Measurements from ENCODE around the gene SLIT3.

SLIT3 gene

GRCh38 chr5:168921147-168921866 lies 379.6 kb downstream of the SLIT3 start:
- no peak for DNase-seq (ENCODE audit: low read depth)

- no peak for DNase-seq (ENCODE audit: low read depth)
These were observed 380.7 kb downstream of the SLIT3 start for GRCh38 chr5:168920019-168920810.

- DNase-seq (ENCODE audit: low read depth) = no peak
These were observed 382.9 kb downstream of the SLIT3 start for GRCh38 chr5:168917947-168918600.

- no peak for DNase-seq (ENCODE audit: low read depth)
These were observed 384.1 kb downstream of the SLIT3 start for GRCh38 chr5:168916852-168917251.

DNA sequence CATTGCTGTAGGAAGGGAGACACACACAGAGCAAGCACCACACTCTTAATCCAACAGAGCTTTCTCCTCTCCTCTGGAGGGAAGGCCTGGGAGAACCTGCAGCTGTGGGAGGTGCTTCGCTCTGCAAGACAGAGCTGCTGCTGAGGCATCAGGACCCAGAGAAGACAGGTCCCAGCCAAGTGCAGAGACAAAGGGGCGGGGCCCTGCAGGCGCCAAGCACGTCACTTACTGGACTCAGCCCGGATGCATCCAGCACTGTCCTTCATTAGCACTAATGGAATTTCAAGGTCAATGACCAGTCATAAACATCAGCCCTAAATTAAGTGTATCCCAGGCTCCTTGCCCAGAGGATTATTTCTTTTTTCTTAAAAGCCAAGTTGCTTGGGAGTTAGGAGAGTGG lies 384.7 kb downstream of the SLIT3 start:
- no peak for DNase-seq (ENCODE audit: low read depth)

- no peak for DNase-seq (ENCODE audit: low read depth)
These were observed 386.4 kb downstream of the SLIT3 start for GRCh38 chr5:168914491-168914890.

DNA sequence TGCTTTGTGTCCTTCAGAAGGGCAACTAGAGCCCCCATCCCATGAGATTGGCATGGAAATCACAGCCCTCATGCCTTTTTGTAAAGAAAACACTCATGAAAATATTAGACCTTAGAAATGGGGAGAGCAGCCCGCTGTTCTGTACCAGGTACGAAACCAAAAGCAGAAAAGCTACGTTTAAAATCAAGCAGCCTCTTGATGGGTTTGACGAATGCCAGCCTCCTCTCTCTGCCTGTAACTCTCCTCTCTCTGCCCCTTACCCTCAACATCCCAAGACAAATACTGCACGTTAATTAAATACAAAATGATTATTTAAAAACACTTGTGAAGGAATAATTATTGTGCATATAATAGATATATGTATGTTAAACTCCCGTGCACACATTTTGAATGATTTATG lies 390.1 kb downstream of the SLIT3 start:
- DNase-seq (ENCODE audit: low read depth) = no peak

DNA sequence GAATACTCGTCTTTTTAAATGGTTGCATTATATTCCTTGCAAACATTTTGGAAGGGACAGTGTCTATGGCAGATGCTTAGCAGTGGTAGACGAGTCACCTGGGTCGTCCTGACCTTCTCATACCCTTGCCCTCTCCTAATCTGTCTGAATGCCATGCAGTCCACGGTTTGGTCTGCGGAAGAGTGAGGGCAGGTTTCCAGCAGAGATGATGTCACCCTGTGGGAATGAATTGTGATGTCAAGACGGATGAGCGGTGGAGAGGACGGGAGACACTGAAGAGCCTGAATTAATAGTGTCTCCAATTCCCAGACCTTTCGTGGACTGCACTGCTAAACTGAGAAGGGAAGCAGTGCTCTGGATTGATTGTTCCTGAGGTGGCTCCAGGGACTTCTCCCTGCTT lies 392.7 kb downstream of the SLIT3 start:
- no peak for DNase-seq (ENCODE audit: low read depth)

DNA sequence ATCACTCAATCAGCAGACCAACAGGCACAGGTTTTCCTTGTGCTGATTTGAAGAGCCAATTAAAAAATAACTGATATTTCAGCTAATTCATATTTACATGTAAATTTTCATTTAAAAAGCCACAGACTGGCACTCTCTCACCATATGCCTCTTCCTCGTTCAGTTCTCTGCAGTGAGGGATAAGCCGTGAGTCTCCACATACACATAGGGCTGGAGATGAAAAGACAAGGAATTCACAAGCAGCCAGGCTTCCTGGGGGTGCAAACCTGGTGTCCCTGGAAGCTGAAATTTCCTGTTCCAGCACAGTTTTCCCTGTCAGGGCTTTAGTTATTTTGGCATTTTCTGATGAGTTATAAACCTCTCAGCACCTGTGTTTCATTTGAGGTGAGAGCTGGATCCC lies 397.9 kb downstream of the SLIT3 start:
- no peak for DNase-seq (ENCODE audit: low read depth)

GRCh38 chr5:168899673-168900072 lies 401.3 kb downstream of the SLIT3 start:
- no peak for DNase-seq (ENCODE audit: low read depth)

- no peak for DNase-seq (ENCODE audit: low read depth)
These were observed 401.7 kb downstream of the SLIT3 start for GRCh38 chr5:168899264-168899663.

DNA sequence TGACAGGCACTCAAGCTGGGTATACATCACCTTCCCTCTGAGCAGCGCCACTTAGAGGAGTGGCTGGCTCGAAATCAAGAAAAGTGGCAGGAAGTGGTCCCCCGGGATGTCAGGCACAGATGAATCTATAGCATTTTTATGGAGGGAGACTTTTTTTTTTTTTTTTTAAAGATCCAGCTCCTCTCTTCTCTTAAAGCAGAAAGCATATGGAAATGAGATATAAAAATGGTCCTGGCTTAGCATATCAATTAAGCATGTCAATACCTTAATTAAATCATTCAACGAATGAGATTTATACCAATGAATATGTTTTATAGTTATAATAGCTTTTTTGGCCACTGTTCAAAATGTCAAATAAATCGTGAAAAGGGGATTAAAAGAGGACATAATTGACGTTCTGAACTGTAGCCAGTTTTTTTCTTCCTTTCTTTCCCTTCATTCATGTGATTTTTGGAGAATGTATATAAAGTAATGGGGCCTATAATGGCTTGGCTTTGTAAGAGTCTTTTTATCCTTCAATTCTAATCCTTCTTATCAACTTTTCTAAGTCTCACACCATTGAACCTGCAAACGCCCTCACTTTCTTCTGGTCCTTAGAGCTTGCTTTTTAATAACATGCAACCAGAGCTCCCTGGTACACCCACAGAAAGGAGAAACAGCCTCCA lies 402.6 kb downstream of the SLIT3 start:
- DNase-seq (ENCODE audit: low read depth) = no peak

GRCh38 chr5:168897387-168898122 lies 403.4 kb downstream of the SLIT3 start:
- DNase-seq (ENCODE audit: low read depth) = no peak

DNA sequence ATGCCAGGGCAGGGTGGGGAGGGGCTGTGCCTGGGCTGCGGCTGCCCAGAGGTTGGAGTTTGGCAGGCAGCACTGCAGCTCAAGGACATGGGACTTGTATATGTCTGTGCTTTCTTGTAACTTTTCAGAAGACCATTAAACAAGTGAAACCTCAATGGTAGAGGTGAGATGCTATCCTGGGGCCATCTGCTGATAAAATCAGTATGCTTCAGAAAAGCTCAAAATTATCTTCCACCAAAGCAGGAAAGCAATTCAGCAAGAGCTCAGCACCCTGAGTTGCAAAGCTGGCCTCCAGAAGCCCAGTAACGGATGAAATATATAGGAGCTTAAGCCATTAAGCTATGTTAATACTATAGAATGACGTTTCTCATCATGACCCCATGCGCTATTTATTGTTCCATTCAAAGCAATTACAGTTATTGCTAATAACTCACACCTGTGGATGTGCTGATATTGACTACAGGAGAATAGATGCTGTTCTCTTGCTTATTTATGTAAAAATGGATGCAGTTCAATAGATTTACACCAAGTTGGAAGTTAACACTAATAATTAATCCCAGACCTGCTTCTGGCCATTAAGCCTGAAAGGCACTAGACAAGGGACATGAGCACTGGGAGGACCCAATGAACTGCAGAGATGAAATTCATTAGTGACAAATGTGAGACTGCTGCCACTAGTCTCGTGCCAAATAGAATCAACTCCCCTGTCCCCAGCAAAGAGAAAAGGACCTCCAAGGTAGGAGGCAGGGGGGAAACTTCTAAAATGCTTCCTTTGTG lies 405.5 kb downstream of the SLIT3 start:
- DNase-seq (ENCODE audit: low read depth) = no peak

DNA sequence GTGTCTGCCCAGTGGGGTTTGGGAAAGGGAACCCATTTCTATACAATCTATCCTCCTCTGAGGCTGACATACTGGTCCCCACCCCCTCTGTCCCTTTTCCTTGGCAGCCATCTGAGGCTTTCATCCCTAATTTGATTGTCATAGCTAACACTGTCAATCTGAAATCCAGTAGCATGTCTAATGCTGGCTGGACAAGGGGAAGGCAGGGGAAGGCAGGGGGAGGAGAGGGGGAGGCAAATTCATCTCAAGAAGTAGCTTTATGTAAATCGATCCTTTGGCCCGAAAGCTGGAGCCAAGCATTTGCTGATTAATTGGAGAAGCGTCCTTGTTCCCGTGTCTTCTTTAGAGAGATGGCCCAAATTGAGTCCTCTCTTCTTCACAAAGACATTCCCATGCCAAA lies 407.7 kb downstream of the SLIT3 start:
- DNase-seq (ENCODE audit: low read depth) = no peak

DNA sequence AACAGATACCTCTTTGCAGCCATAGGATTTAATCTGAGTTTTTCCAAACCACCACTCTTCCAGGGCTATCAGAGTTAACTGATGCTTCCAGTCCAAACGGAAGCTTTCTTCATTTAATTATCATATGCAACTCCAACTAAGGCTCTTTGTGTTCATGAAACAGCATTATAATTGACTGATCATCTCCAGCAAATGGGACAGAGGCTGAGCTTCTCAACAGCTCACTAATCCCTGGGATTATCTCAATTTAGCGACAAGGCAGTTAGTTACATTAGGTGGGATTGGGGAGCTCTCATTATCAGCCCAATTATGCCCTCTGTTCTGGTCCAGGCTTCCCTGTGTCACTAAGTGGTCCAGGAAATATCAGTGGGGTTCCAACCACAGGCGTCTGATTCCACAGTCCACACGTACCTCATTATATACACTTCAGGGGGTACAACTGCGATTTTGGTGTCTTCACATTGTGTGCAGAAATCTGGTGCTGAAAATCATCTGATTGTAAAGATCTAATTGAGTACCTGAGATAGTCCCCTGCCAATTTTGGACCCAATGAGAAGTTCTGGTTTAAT lies 408.2 kb downstream of the SLIT3 start:
- no peak for DNase-seq (ENCODE audit: low read depth)

GRCh38 chr5:168890816-168891812 lies 409.8 kb downstream of the SLIT3 start:
- no peak for DNase-seq (ENCODE audit: low read depth)

GRCh38 chr5:168889039-168889438 lies 411.9 kb downstream of the SLIT3 start:
- no peak for DNase-seq (ENCODE audit: low read depth)

- no peak for DNase-seq (ENCODE audit: low read depth)
These were observed 413.0 kb downstream of the SLIT3 start for GRCh38 chr5:168887931-168888330.

Measured in stimulated activated CD4-positive, alpha-beta T cell treated with anti-CD3 and anti-CD28 coated beads, Interleukin-2, amount 100 ng/mL, for 4 hours (primary cell).